GM18517 (cell line): ENCODE results near the gene CAPZB.

ENCODE experiments used
- ATAC-seq: cut with Tn5 transposase; IDR thresholded peaks from one replicate; pipeline ENCODE4 v1.9.1; 2021; ENCODE audit warnings: mild to moderate bottlenecking, moderate library complexity; ENCODE audit not compliant: unreplicated experiment

CAPZB gene

DNA sequence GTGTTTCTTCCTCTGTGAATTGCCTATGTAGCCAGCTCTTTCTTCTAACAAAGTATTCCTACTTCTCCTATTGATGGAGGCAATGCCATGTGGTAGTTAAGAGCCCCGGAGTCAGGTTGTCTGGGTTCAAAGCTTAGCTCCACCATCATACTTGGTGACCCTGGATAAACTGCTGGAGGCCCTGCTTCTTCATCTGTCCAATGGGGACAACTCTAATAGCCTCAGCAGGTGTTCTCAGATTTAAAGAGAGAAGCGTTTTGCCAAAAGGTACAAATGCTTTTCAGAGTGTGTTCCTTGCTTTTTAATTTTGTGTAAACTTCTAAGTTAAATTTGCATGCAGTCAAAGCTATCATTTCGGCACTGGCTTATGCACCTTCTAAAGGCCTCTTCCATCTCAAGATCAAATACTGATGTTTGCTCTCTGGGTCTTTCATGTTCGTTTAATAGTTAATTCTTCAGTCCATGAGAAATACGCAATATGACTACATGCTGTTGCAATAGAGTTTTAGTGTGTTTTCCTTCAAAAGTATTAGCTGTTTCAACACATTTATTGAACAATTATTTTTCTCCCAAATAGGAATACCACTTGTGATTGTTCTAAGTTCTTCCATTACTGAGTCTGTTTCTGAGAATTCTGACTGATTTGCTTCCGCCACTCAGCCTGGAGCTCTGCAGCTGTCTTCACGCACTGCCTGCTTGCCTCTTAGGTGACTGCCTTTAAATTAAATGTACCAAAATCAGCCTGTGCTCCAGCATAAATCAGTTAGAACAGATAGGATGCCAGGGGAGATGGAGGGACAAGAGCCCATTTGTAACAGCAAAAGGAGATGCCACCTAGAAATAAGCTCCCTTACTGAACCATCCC lies 75.6 kb downstream of the CAPZB start:
- no peak for ATAC-seq

GRCh38 chr1:19407494-19408096 lies 77.7 kb downstream of the CAPZB start:
- no peak for ATAC-seq

DNA sequence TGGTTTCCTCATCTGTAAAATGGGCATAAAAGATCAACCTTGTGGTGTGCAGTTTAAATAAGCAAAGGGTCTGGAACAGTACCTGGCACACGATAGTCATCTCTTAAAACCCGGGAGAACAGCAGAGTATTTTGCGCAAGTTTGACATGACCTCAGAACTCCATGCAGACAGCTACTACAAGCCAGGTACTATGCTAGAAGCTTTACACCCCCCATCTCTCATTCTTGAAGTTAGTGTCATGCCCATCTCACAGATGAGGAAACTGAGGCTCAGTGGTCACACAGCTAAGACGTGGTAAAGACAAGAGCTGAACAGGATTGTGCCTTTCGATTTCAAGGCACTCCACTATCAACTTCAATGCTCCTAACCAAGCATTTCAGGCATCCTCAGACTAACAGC lies 78.7 kb downstream of the CAPZB start:
- ATAC-seq: no peak

GRCh38 chr1:19405761-19406487 lies 79.4 kb downstream of the CAPZB start:
- no peak for ATAC-seq

DNA sequence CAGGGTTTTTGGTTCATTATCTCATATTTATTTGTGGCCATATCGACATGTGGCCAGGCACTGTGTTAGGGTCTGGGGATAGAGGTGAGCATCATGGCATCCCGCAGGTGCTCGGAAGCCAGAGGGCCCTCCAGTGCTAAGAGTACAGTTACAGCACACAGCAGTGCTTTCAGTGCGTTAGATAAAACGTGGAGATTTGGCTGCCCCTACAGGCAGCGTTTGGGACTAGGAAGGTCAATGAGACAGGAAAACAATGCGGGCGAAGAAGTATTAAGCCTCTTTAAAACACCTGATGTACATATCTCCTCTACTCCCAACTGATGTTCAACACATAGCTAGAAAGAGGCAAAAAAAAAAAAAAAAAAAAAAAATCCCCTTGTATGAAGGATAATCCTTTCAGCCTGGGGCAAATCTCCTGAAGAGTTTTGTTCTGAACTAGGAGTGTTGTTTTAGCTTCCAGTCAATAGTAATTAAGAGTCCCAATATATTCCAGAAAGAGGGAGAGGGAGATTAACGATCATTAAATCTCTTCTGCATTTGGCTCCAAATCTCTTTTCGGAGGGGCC lies 80.1 kb downstream of the CAPZB start:
- no peak for ATAC-seq

DNA sequence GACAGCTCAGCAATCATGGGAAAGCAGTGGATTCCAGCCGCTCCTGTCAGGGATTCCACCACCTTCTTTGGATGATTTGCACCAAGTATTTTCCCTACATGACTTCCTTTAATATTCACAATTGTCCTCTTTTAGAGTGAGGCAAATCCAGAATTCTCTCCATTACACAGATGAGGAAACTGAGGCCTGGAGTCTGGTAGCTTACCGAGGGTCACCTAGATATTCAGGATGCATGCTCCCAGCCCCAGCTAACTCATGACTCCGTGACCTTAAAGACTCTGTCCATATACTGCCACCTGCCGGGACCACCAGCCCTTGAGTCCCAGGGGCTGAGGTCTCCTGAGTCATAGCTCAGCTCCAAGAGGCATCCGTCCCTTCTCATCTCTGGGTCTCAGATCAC lies 80.6 kb downstream of the CAPZB start:
- no peak for ATAC-seq

- ATAC-seq: no peak
These were observed 82.1 kb downstream of the CAPZB start for GRCh38 chr1:19403256-19403655.

- ATAC-seq: no peak
These were observed 83.1 kb downstream of the CAPZB start for GRCh38 chr1:19402031-19402813.

GRCh38 chr1:19401535-19401889 lies 83.8 kb downstream of the CAPZB start:
- no peak for ATAC-seq

DNA sequence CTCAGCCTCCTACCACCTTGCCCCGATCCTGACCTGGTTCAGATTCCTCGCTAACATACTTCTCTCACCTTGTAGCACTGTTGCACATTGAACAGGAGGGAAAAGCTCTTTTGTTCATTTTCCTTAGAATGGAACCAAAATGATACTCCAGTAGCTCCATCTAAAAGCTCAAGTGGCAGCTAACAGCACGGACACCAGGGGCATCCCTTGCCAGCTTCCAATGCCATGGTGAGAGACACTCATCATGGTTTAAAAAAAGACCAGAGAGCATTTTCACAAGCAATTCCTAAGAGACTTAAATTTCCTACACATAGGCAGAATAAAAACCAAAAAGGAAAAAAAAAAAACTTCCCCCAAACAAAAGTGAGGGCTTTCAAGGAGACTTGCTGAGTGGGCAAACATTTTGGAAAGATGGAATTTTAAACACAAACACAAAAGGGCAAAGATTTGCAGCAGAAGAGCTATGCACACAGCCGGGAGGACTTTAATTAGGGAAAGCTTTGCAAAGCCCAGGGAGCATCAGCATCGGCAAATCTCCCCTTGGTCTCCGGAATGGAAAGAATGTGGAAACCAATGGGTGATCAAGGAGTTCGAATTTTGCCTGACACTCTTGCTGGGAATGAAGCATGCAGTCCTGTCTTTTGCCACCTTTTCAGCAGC lies 84.3 kb downstream of the CAPZB start:
- ATAC-seq: no peak

GRCh38 chr1:19400192-19400611 lies 85.1 kb downstream of the CAPZB start:
- ATAC-seq: no peak

GRCh38 chr1:19398309-19398760 lies 87.0 kb downstream of the CAPZB start:
- no peak for ATAC-seq

GRCh38 chr1:19397217-19397945 lies 88.0 kb downstream of the CAPZB start:
- ATAC-seq: no peak

DNA sequence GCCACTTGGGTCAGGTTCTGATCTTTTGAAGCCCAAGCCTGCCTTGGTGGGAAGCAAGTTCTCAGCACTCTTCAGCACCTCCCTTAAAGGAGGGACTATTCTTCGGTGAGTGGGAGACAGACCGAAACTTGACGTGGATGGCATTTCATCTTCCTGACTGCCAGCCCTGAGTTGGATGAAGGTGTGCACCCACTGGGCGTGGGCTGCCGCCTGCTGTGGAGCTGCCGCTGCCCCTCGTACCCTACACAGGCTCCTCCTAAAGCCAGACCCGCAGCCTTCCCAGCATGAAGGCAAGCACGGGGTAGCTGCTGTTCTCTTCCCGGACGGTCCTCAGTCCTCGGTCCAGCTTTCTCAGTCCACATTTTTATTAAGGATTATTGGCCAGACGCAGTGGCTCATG lies 89.1 kb downstream of the CAPZB start:
- ATAC-seq: no peak

DNA sequence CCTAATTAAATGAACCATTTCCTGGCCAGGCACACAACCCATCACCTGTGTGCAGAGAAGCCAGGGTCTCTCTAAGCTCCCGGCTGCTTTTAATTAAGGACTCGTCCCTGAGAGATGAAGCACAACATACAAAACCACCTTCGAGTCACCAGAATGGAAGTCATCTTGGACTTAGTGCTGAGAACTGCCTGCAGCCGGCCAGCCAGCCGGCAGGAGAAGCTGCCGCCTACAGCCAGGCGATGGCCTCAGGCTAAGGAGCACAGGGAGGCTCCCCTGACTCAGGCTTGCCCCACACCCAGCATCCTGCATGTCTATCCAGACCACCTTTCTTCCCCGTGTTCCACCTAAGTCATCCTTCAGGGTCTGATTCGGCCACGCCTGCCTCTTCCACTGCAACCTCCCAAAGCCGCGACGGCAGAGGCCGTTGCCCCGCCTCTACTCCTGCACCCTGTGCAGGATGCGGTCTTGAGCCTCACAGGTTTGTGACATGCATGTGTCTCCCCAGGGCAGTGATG lies 89.6 kb downstream of the CAPZB start:
- ATAC-seq: no peak

DNA sequence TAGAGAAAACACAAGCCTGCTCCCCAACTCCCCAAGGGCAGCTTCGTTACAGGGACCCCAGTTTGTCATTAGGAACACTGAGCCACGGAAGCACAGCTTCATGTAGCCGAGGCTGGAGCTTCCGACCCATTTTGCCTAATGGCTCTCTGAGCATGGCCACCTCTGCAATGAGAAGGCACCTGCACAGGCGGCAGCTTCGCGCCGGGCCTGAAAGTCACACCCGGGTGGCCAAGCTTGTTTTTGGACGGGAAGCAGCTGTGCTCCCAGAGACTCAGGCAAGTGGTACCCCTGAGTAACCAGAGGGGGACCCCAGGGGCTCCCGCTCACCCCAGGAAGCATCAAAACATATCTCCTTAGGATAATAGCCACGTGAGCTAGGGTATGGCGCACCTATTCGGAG lies 92.3 kb downstream of the CAPZB start:
- no peak for ATAC-seq

DNA sequence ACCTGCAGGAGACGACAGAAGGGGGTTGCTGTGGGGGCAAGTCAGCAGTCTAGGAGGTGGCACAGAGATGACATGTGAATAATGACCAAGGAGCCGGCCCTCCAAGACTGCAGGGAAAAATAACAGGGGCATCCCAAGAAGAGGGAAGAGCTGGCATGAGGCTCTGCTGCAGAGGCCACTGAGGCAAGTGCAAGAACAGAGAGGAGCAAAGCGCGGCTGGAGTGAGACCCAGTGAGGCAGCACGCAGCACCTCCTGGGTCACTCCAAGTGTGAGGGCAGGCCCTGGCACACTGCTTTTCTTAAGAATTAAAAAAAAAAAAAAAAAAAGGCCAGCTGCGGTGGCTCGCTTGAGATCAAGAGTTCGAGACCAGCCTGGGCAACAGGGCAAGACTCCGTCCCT lies 93.1 kb downstream of the CAPZB start:
- no peak for ATAC-seq

GRCh38 chr1:19391596-19391981 lies 93.8 kb downstream of the CAPZB start:
- no peak for ATAC-seq

GRCh38 chr1:19390901-19391595 lies 94.3 kb downstream of the CAPZB start:
- peak; percentile 60 for ATAC-seq
